Progenitor cell of endocrine pancreas (in vitro differentiated cells): ENCODE data around the gene PHLDB1. TPM values are rescaled to one million over a fixed set of nuclear protein-coding genes. Genes with fewer than 3 reads are reported as not detected.

ENCODE experiments used
- DNase-seq: peaks from one replicate; pipeline ENCODE4 v3.0.0; 2021; ENCODE audit warnings: low spot score; ENCODE audit not compliant: unreplicated experiment
- H3K27ac Mint-ChIP-seq: 2 replicates; pipeline ENCODE4 v1.8.0; 2021; ENCODE audit warnings: mild to moderate bottlenecking, moderate library complexity, mixed read lengths
- H3K27me3 Mint-ChIP-seq: 2 replicates; pipeline ENCODE4 v1.8.0; 2021; ENCODE audit warnings: mixed read lengths
- H3K36me3 Mint-ChIP-seq: 2 replicates; pipeline ENCODE4 v1.8.0; 2022; ENCODE audit warnings: mixed read lengths; ENCODE audit not compliant: insufficient read depth
- H3K4me1 Mint-ChIP-seq: 2 replicates; pipeline ENCODE4 v1.8.0; 2021; ENCODE audit warnings: low read depth, mixed read lengths
- H3K4me3 Mint-ChIP-seq: 2 replicates; pipeline ENCODE4 v1.8.0; 2021; ENCODE audit warnings: low read depth, mild to moderate bottlenecking, moderate library complexity, mixed read lengths
- H3K9me3 Mint-ChIP-seq: 2 replicates; pipeline ENCODE4 v1.8.0; 2021; ENCODE audit warnings: low read depth, mixed read lengths
- CTCF ChIP-seq: fragments of 200-600 bp; sonication (generic); IDR thresholded peaks from one replicate; pipeline ENCODE4 v1.5.0; 2021; ENCODE audit warnings: antibody characterized with exemption, mild to moderate bottlenecking; ENCODE audit not compliant: unreplicated experiment
- total RNA-seq: library from RNA; stranded (reverse); gene quantifications from 2 replicates; pipeline ENCODE4 v1.2.1, GENCODE V29; 2021

The PHLDB1 gene
- total RNA-seq, 1 donor from 2014 or later = 110 TPM

- Mint-ChIP-seq H3K36me3 (no peaks in the 10 kb centered on the region), H3K9me3 (peaks cover 3% of the 10 kb centered on the region), H3K4me1 (peaks cover 13% of the 10 kb centered on the region), H3K27ac (peak overlapping the region; percentile 94), H3K27me3 (no peaks in the 10 kb centered on the region), H3K4me3 (peak overlapping the region; percentile 74)
- peak; percentile 97 for DNase-seq
- TF ChIP-seq CTCF = peak; percentile 80
Measured at GRCh38 chr11:118689852-118690552, 82.6 kb downstream of the PHLDB1 start.

GRCh38 chr11:118690553-118691304 is 83.3 kb downstream of the PHLDB1 start:
- H3K4me3 Mint-ChIP-seq = no peak overlapping the region
- H3K9me3 Mint-ChIP-seq = peaks cover 3% of the 10 kb centered on the region
- no peak for TF ChIP-seq CTCF
- peak overlapping the region; percentile 56 for H3K27ac Mint-ChIP-seq
- peaks cover 13% of the 10 kb centered on the region for H3K4me1 Mint-ChIP-seq
- no peaks in the 10 kb centered on the region for H3K36me3 Mint-ChIP-seq
- H3K27me3 Mint-ChIP-seq = no peaks in the 10 kb centered on the region
- no peak for DNase-seq

GRCh38 chr11:118691926-118692830 is 84.8 kb downstream of the PHLDB1 start:
- H3K4me1 Mint-ChIP-seq = peaks cover 15% of the 10 kb centered on the region
- no peaks in the 10 kb centered on the region for H3K27me3 Mint-ChIP-seq
- no peak overlapping the region for H3K4me3 Mint-ChIP-seq
- TF ChIP-seq CTCF = no peak
- H3K36me3 Mint-ChIP-seq = no peaks in the 10 kb centered on the region
- peaks cover 3% of the 10 kb centered on the region for H3K9me3 Mint-ChIP-seq
- no peak for DNase-seq
- no peak overlapping the region for H3K27ac Mint-ChIP-seq

- no peak for TF ChIP-seq CTCF
- no peaks in the 10 kb centered on the region for H3K36me3 Mint-ChIP-seq
- no peaks in the 10 kb centered on the region for H3K27me3 Mint-ChIP-seq
- peaks cover 14% of the 10 kb centered on the region for H3K4me1 Mint-ChIP-seq
- DNase-seq = no peak
- H3K27ac Mint-ChIP-seq = no peak overlapping the region
- H3K4me3 Mint-ChIP-seq = no peak overlapping the region
- no peaks in the 10 kb centered on the region for H3K9me3 Mint-ChIP-seq
Measured at GRCh38 chr11:118694185-118694584, 86.8 kb downstream of the PHLDB1 start.

DNA sequence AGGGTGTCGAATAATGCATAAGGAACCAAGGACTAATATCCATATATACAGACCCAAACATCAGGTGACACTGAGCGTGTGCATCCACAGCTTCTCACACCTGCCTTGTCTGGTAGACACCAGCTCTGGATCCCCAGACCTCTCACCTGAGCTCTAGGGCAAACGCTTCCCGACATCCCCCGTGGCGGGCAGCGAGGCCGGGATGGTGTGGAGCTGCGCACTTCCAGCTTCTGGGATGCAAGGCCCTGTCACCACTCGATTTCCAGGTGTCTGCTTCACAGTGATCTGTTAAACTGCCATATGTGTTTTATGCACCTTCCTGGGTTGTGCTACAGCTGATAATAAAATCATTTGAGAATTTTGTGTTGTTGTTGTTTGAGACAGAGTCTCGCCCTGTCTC is 87.4 kb downstream of the PHLDB1 start:
- Mint-ChIP-seq H3K9me3 (no peaks in the 10 kb centered on the region), H3K4me3 (no peak overlapping the region), H3K27ac (no peak overlapping the region), H3K4me1 (peaks cover 12% of the 10 kb centered on the region), H3K36me3 (no peaks in the 10 kb centered on the region), H3K27me3 (no peaks in the 10 kb centered on the region)
- no peak for TF ChIP-seq CTCF
- no peak for DNase-seq
